HepG2 (cell line): Measurements from ENCODE around the gene RERE. TPM values are rescaled to one million over a fixed set of nuclear protein-coding genes. Genes with fewer than 3 reads are reported as not detected.

Experiments used
- AKNA ChIP-seq: sonication (generic); formaldehyde crosslinking; IDR thresholded peaks from 2 replicates; pipeline ENCODE4 v1.4.0; 2020; ENCODE audit warnings: missing genetic modification reagents, borderline replicate concordance
- FLYWCH1 ChIP-seq: sonication (generic); formaldehyde crosslinking; IDR thresholded peaks from 2 replicates; pipeline ENCODE4 v1.8.1; 2023; ENCODE audit warnings: mild to moderate bottlenecking, missing genetic modification reagents
- FOSL1 ChIP-seq: sonication (generic); formaldehyde crosslinking; IDR thresholded peaks from 2 replicates; pipeline ENCODE4 v1.9.0; 2021; ENCODE audit warnings: missing genetic modification reagents, borderline replicate concordance
- JUN ChIP-seq: sonication (generic); formaldehyde crosslinking; IDR thresholded peaks from 2 replicates; pipeline ENCODE4 v1.4.0; 2020; ENCODE audit warnings: mild to moderate bottlenecking, missing genetic modification reagents
- NFKB2 ChIP-seq: sonication (generic); formaldehyde crosslinking; IDR thresholded peaks from 2 replicates; pipeline ENCODE4 v1.4.0; 2020; ENCODE audit warnings: missing genetic modification reagents, borderline replicate concordance
- SIX1 ChIP-seq: sonication (generic); formaldehyde crosslinking; IDR thresholded peaks from 2 replicates; pipeline ENCODE4 v1.4.0; 2020; ENCODE audit warnings: missing genetic modification reagents, borderline replicate concordance
- TOPORS ChIP-seq: sonication (generic); formaldehyde crosslinking; IDR thresholded peaks from 2 replicates; pipeline ENCODE4 v1.8.0; 2023; ENCODE audit warnings: mild to moderate bottlenecking, missing genetic modification reagents
- YY1 ChIP-seq: IDR thresholded peaks from 2 replicates; pipeline ENCODE4 v1.6.1; 2011; ENCODE audit warnings: low read length, low read depth, moderate library complexity, mild to moderate bottlenecking; ENCODE audit not compliant: insufficient read depth, insufficient replicate concordance
- ZBTB14 ChIP-seq: sonication (generic); formaldehyde crosslinking; IDR thresholded peaks from 2 replicates; pipeline ENCODE4 v1.4.0; 2020; ENCODE audit warnings: missing genetic modification reagents
- polyA plus RNA-seq, 8 experiments: library from polyadenylated mRNA; depleted of rRNA in 3 of 8; stranded (reverse) in 7 of 8; unstranded in 1 of 8; fragments of >200 nt; fragmentation: Illumina TruSeq in 4 of 8; extraction: Trizol in 4 of 8; gene quantifications; 2 replicates each; pipeline versions ENCODE4 v1.2.1 to v1.2.3, GENCODE V29; 2011 to 2016; ENCODE audit warnings: low read depth in 4 of 8, missing spikeins in 1 of 8, mixed read lengths in 1 of 8; ENCODE audit not compliant: insufficient read depth in 1 of 8
- total RNA-seq, 5 experiments: library from RNA; depleted of rRNA; stranded (reverse); fragments of >200 nt; fragmentation: Illumina TruSeq; extraction: Trizol; gene quantifications; 2 replicates each; pipeline ENCODE4 v1.2.3, GENCODE V29; 2016; ENCODE audit warnings: low read depth in 1 of 5

Gene RERE
- total and polyA plus RNA-seq, 2 of the 13 experiments (the other 11 are each of a cell fraction or from before 2014, with no cell fraction given): 18.3 to 21.9 TPM

GRCh38 chr1:8723010-8723409, 94.4 kb downstream of the RERE start (continued):
- TF ChIP-seq AKNA (CRISPR knock-in tag) (no peak), YY1 (no peak), NFKB2 (no peak), SIX1 (CRISPR knock-in tag) (no peak), ZBTB14 (CRISPR knock-in tag) (no peak), TOPORS (CRISPR knock-in tag) (no peak), FLYWCH1 (CRISPR knock-in tag) (no peak), JUN (CRISPR knock-in tag) (no peak), FOSL1 (CRISPR knock-in tag) (no peak)
